22Rv1 (cell line): Measurements from ENCODE around the gene NUP205.

ENCODE experiments used
- ZFX ChIP-seq: fragments of 450-650 bp; IDR thresholded peaks from 2 replicates; pipeline ENCODE4 v1.6.1; 2017; ENCODE audit warnings: antibody characterized with exemption, borderline replicate concordance
- TF ChIP-seq, protein P1 (sequence below): fragments of 450-650 bp; IDR thresholded peaks from 2 replicates; pipeline ENCODE4 v1.5.1; 2017; ENCODE audit warnings: mild to moderate bottlenecking

DNA sequence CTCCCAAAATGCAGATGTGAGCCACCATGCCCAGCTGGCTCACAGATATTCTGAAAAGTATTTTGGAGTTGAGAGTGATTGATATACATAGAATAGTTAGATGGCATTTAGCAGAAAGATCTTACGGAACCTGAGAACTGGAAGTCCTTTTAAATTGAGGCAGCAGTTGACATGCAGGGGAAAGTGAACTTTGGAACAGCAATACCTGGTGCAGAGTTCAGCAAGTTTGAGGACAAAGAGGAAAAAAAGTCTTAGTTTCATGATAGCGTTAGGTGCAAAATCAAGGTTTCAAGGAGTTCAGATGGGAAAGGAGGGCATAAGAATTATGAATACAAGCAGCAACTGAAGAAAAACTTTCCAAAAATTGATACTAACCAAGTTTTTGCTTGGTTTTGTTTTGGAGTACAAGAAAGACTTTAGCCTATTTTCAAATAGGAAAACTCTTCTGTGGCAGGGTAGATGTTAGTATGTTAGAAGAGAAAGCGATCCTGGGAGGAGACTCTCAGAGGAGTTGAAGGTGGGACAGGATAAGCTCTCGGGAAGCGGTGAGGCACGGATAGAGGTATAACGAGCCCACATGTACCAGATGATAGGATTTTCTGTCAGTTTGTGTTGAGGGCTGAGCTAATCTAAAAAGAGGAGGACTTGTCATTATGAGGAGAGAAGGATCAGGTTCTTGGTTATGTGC lies 76.6 kb downstream of the NUP205 start:
- TF ChIP-seq, protein P1, sequence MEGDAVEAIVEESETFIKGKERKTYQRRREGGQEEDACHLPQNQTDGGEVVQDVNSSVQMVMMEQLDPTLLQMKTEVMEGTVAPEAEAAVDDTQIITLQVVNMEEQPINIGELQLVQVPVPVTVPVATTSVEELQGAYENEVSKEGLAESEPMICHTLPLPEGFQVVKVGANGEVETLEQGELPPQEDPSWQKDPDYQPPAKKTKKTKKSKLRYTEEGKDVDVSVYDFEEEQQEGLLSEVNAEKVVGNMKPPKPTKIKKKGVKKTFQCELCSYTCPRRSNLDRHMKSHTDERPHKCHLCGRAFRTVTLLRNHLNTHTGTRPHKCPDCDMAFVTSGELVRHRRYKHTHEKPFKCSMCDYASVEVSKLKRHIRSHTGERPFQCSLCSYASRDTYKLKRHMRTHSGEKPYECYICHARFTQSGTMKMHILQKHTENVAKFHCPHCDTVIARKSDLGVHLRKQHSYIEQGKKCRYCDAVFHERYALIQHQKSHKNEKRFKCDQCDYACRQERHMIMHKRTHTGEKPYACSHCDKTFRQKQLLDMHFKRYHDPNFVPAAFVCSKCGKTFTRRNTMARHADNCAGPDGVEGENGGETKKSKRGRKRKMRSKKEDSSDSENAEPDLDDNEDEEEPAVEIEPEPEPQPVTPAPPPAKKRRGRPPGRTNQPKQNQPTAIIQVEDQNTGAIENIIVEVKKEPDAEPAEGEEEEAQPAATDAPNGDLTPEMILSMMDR: no peak
- no peak for TF ChIP-seq ZFX
